HG03571 (cell line): ENCODE measurements around the gene SPATA16.
"Not testable (repeated sequence)": the region's sequence is repeated elsewhere in the genome, so short reads cannot be mapped to it uniquely, and the experiment has no call there.

ENCODE experiments used
- ATAC-seq: cut with Tn5 transposase; IDR thresholded peaks from one replicate; pipeline ENCODE4 v1.9.1; 2021; ENCODE audit not compliant: unreplicated experiment

Gene SPATA16

DNA sequence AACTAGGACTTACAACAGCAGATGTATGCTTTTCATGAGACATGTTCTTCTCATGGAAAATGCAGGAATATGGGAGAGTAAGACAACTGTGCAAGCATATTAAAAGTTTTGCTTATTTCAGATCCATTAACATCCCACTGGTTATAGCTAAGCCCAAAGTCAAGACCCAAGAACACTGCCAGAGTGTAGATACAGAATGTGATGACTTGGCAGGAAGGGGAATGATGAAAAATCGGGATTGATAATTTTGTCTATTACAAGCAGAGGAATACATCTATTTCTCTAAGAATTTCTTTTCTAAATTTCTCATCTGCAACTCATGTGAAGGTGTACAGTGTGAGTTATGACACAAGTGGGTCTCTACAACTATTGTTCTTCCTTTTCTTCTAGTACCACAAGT is 76.4 kb downstream of the SPATA16 start:
- no peak for ATAC-seq

DNA sequence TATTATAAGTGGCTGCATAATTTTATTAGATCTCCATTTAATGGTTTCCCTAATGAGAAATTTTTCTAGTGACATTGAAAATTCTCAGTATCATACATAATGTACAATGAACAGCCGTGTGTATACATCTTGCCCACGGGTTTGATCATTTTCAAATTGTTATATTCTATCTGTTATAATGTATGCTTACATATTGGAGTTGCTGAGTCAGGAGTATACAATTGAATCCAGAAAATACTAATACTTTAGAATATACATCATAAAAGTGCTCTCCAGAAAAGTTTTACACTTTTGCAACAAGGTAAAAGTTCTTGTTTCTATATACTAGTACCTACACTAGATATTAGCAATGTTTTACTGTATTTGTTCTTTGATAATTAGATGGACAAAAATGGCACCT is 82.8 kb downstream of the SPATA16 start:
- ATAC-seq: no peak

DNA sequence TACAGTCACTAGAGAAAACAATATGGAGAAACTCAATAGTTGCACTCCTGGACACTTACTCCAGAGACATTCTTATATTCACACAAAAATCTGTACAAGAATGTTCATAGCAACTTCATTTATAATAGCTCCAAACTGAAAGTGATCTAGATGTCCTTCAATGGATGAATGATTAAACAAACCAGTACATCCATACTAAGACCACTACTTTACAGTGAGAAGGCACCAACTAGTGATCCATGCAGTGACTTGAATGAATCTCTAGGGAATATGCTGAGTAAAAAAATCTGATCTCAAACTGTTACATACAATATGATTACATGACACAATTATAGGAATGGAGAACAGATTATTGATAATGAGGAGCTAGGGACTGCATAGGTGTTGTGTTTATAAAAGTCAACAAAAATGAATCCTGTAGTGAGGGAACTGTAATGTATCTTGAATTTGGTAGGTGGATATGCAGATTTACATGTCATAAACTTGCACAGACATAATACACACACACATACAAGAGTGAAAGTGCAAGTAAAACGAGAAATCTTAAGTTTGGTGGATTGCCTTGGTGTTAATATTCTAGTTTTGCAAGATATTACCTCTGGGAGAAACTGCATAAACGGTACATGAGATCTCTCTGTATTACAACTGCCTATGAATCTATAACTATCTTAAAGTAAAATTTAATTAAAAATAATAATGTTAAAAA is 85.7 kb downstream of the SPATA16 start:
- no peak for ATAC-seq

DNA sequence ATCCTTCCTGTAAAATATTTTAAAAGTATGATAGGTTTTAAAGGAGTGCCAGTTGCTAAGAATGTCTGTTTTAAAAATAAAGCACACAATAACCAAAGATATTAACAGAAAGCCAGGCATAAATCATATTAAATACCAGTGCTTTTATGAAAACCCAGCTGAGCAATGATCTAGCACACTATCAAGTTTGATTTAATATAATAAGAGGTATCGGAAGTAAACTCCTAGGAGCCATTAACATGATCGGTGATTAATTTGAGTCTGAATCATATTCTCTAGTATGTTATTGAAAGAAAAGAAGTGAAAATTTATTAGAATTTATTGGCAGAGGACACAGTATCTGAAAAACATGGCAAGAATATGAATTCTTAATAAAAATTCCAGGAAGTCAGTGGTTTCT is 91.7 kb downstream of the SPATA16 start:
- no peak for ATAC-seq

DNA sequence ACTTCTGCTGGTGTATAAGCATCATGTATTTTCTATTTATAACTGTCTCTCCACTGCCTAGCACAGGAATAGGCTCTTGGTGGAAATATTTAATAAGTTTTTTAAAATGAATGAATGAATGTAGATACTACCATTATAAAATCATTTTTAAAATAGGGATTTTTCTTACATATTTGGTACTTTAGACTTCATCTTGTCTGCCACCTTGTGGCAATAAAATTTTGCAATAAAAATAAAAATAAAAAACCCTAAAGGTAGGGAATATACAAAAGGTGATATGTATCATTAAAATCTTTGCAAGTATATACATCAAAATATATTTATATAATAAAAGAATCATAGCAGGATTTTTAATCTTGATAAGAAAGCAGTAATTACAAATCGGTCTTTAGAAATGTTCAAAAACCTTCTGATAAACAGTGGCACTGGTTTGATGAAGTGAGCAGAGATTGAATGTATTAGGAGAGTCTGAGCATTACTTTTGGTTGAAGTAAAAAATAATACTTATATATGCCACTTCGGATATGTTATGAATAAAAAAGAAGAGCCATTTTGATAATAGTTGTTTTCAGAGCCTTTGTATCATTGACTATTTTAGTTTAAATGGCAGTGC is 95.2 kb downstream of the SPATA16 start:
- no peak for ATAC-seq

DNA sequence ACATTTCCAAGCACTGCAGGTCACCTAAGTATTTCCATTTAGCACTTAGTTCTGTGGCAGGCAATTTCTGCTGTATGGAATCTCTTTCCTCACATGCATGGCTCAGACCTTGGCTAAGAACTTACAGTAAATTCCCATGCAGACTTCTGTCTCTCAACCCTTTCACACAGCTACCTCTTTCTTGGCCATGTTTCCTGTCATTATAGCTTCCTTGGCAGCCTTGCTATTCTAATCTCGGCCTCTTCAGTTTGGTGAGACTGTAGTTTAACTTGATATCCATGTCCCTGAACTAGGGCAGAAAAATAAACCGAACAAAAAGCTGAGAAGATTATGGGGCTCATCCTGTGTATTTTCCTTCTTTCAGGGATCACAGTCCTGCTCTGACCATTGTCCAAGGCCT is 96.0 kb downstream of the SPATA16 start:
- no peak for ATAC-seq

DNA sequence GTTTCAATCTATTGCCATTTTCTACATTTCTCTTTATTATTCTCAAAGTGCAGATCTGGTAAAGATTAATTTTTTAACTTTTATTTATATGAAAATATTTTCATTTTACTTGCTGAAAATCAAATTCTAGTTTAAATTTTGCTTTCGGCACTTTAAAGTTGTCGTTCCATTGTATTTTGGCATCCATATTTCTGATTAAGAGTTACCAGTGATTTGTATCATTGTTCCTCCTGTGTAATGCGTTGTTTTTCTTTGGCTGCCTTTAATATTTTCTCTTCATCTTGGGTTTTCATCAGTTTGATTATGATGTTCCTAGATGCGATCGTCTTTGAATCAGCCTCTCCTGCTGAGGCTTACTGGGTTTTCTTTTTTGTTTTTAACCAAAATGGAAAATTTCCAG is 97.3 kb downstream of the SPATA16 start:
- ATAC-seq: no peak

DNA sequence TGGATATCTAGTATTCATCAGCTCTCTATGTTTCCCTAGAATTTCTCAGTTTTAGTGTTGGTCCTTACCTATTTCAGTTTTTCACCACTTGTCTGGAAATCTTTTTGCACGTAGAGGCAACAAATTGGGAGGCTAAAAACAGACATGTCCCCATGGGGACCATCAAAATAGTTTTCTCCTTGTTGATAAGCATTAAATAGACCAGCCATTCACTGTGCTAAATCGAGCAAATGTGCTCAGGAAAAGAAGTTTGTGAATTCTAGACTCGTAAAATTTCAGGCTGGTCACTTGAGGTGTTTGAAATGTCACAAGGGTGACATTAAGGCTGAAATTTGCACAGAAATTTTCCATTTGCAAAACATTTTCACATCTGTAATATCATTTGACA is 102.6 kb downstream of the SPATA16 start:
- no peak for ATAC-seq

- no peak for ATAC-seq
Observed at GRCh38 chr3:173037840-173038483, 103.1 kb downstream of the SPATA16 start.

GRCh38 chr3:173030273-173030672 is 110.8 kb downstream of the SPATA16 start:
- no peak for ATAC-seq

DNA sequence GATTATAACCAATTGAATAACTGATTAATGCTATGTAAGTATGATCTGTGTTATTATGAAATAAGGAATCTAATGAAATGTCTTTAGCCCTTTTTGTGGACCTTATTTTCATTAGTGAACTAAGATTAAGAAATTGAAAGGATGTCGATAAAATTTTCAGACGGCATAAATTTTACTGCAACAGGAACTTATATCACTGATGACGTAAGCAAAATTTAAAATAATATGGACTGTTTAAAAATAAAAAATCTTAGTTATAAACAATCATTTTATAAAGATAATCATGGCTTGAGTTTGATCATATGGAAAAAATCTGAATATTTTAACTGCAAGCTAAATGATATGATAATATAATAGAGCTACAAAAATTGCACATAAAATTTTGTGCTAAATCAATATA is 112.7 kb downstream of the SPATA16 start:
- no peak for ATAC-seq

DNA sequence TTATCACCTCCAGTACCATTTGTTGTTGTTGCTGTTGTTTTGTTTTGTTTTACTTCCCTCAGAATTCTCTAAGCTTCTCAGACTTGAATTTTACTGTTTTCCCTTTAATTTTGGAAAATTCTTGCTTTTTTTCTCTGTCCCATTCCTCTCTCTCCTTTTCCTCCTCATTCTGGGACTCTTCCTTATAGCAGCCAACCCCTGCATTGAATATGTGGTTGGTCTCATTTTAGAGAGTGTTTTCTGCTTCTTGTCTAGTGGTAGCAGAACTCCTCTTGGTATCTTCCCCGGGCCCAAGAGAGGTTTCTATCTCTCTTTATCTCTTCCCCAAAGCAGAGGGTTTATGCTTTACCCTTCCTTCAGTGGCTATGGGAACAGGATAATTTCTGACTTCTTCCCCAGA is 113.6 kb downstream of the SPATA16 start:
- no peak for ATAC-seq

DNA sequence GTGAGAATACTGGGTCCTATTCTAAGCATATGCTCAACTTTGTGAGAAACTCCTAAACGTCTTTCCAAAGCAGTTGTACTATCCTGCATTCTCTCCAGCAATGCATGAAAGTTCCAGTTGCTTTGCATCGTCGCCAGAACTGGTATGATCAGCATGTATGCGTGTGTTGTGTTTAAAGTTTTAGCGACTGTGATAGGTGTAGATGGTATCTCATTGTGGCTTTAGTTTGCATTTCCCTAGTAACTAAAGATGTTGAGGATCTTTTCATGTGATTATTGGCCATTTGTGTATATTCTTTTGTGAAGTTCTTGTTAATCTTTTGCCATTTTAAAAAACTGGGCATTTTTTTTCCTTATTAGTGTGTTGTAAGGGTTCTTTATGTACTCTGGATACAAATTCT is 115.1 kb downstream of the SPATA16 start:
- ATAC-seq: no peak

DNA sequence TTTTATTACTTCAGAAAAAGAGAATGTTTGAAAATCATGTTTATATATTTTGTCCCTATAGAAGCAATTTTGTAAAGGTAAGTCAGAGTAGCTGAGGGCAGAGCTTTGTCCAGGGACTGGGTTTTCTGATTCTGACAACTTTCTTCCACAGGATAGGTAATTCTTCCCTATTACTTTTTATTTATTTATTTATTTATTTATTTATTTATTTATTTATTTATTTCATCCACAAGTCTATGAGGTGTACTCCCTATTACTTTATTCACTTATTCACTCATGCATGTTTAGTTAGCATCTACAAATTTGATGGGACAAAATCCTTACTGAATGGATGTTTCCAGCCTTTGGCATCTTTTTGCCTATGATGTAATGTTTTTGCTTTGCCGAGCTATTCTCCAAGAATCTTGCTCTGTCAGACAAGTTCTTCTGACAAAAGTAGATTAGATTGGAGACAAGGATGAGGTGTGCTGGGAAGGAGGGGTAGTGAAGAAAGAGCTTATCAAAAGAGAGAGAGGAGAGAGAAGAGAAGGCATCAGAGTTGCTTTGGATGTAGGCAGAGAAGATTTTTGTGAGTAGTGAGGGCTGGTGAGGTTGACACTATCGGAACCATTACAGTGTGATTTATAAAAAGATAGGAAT is 119.4 kb downstream of the SPATA16 start:
- ATAC-seq: no peak

- not testable (repeated sequence) for ATAC-seq
Observed at GRCh38 chr3:173020128-173020527, 120.9 kb downstream of the SPATA16 start.

- ATAC-seq: no peak
Observed at GRCh38 chr3:173019378-173019777, 121.7 kb downstream of the SPATA16 start.

GRCh38 chr3:173018758-173019157 is 122.3 kb downstream of the SPATA16 start:
- no peak for ATAC-seq

GRCh38 chr3:173013219-173013832 is 127.7 kb downstream of the SPATA16 start:
- no peak for ATAC-seq

DNA sequence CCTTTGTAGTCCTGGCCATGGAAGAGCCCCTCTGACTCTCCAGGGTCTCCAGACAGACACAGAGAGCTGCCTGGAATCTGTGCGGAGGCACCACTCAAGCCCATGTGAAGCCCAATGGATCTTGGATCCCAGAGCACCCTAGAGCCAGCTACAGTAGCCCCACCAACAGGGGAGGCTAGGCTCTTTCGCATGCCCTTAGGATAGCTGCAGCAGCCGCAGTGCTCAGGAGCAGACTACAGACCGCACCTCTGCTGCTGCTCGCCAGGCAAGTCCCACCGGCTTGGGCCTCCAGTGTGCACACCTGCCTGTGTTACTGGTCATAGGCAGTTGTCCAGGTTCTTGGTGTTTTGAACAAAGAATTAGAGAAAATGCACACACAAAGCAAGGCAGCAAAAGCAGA is 131.6 kb downstream of the SPATA16 start:
- no peak for ATAC-seq

- ATAC-seq: no peak
Observed at GRCh38 chr3:173008978-173009377, 132.1 kb downstream of the SPATA16 start.

DNA sequence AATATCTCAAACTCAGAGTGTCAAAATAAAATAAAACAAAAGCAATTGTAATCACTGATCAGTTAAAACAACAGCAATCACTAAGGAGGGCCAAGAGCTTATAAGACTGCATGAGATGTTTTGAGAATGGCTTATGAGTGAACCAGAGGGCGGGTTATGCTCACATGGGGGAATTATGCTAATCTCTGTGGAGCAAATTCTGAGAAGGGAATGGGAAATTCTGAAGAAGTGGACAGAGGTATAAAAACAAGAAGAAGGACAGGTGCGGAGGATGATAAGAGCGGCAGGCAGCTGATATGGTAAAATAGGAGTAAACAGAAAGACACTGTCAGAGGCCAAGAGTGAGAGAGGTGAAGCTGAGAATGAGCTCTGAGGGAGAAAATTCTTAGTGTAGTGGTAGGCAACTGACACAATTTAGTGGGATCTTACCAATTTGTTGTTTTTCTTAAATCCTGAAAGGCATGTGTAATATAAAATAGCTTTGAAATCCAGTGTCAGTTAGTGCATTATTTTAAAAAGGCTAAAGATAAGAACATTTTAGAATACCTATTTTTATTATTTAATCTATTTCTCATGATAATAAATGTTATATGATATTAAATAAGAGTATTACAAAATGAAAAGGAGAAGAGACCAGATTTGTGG is 133.8 kb downstream of the SPATA16 start:
- no peak for ATAC-seq
